ENCODE data around the gene PLEKHN1. TPM values are rescaled to one million over a fixed set of nuclear protein-coding genes. Genes with fewer than 3 reads are reported as not detected.

PLEKHN1 gene
- total RNA-seq, 2 experiments from 2014 or later: not detected

GRCh38 chr1:967466-968343 is 1.4 kb downstream of the PLEKHN1 start:
- Histone ChIP-seq H4K20me1 (ENCODE audit: insufficient read depth, low read length) (no peaks in the 10 kb centered on the region), H3K79me2 (ENCODE audit: insufficient read depth, low read depth, low read length) (no peaks in the 10 kb centered on the region), H3K9me3 (ENCODE audit: low read length) (no peaks in the 10 kb centered on the region), H3K9me2 (ENCODE audit: insufficient read depth, low read length) (no peaks in the 10 kb centered on the region), H3K4me2 (ENCODE audit: low read length) (no peak overlapping the region), H3K4me1 (ENCODE audit: insufficient read depth, low read length, poor library complexity, severe bottlenecking) (no peaks in the 10 kb centered on the region), H3K4me3 (ENCODE audit: low read depth, low read length, poor library complexity, severe bottlenecking) (no peak overlapping the region), H3K27ac (ENCODE audit: low read depth, low read length, poor library complexity, severe bottlenecking) (no peak overlapping the region), H2AFZ (ENCODE audit: low read length) (no peak overlapping the region), H3K36me3 (ENCODE audit: insufficient read depth, low read length) (no peaks in the 10 kb centered on the region)
- ChIA-PET POLR2A (no interaction called here), CTCF (ENCODE audit: unreplicated experiment) (no interaction called here)
- TF ChIP-seq CTCF (conservative IDR thresholded peaks at IDR 0.05; ENCODE audit: low read length) (no peak), EZH2phosphoT487 (IDR thresholded peaks at IDR 0.05; ENCODE audit: borderline replicate concordance, low read depth, low read length) (no peak)
- DNase-seq (ENCODE audit: low spot score): no peak
- no TSS peak for BruUV-seq (replicated peaks)
- intact Hi-C loops (cut with micrococcal nuclease; ENCODE audit: unreplicated experiment): no loop called here

- no peak for TF ChIP-seq CTCF (conservative IDR thresholded peaks at IDR 0.05; ENCODE audit: low read length)
- TF ChIP-seq EZH2phosphoT487 (IDR thresholded peaks at IDR 0.05; ENCODE audit: borderline replicate concordance, low read depth, low read length): no peak
- H3K9me2 ChIP-seq (ENCODE audit: insufficient read depth, low read length): no peaks in the 10 kb centered on the region
- POLR2A ChIA-PET: no interaction called here
- H3K36me3 ChIP-seq (ENCODE audit: insufficient read depth, low read length): no peaks in the 10 kb centered on the region
- H3K27ac ChIP-seq (ENCODE audit: low read depth, low read length, poor library complexity, severe bottlenecking): no peak overlapping the region
- no peak overlapping the region for H2AFZ ChIP-seq (ENCODE audit: low read length)
- CTCF ChIA-PET (ENCODE audit: unreplicated experiment): no interaction called here
- no peaks in the 10 kb centered on the region; the same call in 1 of the 2 replicates for H4K20me1 ChIP-seq (ENCODE audit: insufficient read depth, low read length)
- intact Hi-C loops (cut with micrococcal nuclease; ENCODE audit: unreplicated experiment): no loop called here
- BruUV-seq (replicated peaks): no TSS peak
- no peak overlapping the region for H3K4me3 ChIP-seq (ENCODE audit: low read depth, low read length, poor library complexity, severe bottlenecking)
- no peak overlapping the region for H3K4me2 ChIP-seq (ENCODE audit: low read length)
- H3K79me2 ChIP-seq (ENCODE audit: insufficient read depth, low read depth, low read length): no peaks in the 10 kb centered on the region
- H3K9me3 ChIP-seq (ENCODE audit: low read length): no peaks in the 10 kb centered on the region
- no peak for DNase-seq (ENCODE audit: low spot score)
- H3K4me1 ChIP-seq (ENCODE audit: insufficient read depth, low read length, poor library complexity, severe bottlenecking): no peaks in the 10 kb centered on the region
Measured at GRCh38 chr1:969260-969855, 3.1 kb downstream of the PLEKHN1 start.
